RKO (cell line): ENCODE data around the gene SMPD3.
A peak's percentile ranks its signal among the peaks of the same experiment; 100 is the strongest.

Experiments used
- DNase-seq: peaks from one replicate; pipeline ENCODE4 v3.0.0-alpha.2; 2016; ENCODE audit warnings: low spot score

Gene SMPD3

DNA sequence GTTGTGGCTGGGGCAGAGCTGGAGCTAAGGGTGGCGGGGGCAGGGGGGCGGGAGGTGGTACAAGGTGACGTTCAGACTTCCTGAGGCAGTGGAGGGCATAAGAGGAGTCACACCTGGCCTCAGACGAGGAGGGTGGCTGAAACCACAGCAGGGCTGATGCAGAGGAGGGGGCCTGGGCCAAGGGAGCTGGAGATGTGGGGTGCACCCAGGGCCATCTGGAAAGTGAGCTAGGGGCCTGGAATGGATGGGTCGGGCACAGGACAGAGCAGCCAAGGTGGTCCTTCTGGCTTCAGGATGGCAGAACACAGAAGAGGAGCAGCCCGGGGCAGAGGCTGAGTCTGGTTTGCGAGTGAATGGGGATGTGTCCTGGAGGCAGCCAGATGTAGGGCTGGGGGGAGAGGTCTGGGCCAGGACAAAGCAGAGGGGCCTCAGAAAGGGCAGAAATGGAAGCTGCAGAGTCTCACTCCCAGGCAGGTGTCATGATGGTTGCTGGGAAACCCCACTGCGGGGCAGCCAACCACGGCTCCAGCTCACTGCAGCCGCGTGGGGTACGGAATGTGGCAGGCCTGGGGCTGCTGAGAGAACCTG, 79.9 kb downstream of the SMPD3 start:
- no peak for DNase-seq

DNA sequence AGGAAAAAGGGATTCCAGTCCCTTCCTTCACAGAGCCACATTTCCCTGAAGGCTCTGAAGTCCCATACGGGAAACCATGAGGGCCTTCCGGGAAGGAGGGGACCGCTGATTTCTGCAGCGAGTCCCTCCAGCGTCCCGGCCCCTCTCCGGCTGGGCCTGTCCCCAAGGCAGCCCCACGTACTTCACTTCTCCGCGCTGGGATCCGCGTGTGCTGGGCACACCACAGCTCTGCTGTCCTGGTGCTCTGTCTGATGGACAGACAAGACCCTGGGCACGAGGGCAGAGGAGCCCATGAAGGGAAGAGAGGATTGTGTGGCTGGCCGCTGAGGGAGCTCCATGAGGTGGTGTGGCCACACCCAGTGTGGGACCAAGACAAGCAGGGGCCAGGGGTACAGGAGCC, 80.4 kb downstream of the SMPD3 start:
- DNase-seq = no peak

DNA sequence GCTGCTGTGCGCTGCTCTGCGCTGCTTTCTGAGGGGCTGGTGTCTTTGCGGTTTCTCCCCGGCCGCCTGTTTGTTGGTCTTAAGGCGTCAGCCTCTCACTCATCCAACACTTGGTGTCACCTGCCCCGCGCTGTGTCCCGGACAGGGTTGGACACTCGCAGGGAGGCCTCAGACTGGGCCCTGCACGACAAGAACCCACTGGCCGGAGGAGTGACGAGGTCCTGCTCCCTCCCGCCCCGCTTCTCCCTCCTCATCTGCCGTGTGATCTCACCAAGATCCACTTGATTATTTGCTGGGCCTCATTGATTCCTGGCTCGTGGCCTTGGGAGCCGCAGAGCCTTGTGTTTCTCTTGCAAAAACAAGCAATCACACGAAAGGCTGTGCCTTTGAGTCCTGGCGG, 80.9 kb downstream of the SMPD3 start:
- no peak for DNase-seq

DNA sequence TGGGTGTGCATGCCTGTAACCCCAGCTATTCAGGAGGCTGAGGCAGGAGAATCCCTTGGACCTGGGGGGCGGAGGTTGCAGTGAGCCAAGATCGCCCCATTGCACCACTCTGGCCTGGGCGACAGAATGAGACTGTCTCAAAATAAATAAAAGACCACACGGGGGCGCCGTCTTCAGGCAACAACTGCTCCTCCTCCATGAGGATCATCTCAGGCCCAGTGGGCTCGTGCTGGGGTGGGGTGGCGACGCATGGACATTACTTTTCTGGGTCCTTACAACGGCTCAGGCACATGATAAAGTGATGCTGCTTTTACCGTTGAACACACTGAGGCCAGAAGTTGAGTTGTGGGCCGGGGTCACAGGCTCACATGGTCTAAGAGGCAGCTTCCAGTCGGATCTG, 81.3 kb downstream of the SMPD3 start:
- DNase-seq = peak; percentile 37

DNA sequence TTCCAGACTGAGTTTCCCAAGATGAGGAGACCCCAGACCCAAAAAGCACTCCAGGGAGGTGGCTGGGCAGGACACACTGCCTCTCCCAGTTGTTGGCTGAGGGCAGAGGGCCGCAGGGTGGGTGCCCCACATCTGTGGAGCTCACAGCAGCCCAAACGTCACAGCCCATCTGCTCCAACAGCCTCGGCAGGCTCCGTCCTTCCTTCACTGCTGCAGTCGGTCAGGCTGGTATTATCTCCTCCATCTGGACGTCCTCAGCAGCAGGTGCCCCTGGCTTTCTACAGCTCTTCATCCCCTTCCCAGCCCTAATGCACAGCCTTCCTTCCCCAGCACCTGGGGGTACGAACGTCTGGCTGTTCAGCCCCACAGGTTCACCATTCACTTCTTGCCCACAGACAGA, 82.2 kb downstream of the SMPD3 start:
- DNase-seq = no peak

DNA sequence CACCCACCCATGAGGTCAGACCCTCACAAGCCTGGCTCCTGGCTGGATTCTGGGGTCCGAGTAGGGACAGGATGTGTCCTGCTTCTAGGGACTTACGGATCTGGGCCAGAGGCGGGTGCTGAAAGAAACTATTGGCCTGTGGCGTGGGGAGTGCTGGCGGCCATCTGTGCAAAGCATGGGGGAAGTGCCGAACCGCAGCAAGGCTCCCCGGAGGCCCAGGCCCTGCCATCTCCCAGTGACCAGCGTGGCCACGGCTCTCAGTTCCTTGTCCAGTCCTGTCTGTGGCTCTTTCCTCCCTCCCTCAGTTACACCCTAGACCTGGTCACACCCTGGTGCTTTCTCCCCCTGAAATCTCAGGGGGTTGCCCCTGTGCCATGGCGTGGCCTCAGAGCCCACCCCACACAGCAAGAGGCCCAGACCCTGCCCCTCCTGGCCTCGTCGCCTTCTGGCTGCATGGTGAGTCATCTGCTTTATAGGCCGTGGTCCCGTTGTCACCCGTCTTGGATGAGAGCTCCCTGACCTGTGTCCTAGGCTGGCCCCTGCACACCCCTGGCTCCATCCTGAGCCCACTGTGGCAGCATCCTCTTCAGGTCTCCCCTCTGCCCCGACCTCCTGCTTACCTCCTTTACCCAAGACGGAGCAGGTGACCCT, 83.0 kb downstream of the SMPD3 start:
- DNase-seq = no peak

DNA sequence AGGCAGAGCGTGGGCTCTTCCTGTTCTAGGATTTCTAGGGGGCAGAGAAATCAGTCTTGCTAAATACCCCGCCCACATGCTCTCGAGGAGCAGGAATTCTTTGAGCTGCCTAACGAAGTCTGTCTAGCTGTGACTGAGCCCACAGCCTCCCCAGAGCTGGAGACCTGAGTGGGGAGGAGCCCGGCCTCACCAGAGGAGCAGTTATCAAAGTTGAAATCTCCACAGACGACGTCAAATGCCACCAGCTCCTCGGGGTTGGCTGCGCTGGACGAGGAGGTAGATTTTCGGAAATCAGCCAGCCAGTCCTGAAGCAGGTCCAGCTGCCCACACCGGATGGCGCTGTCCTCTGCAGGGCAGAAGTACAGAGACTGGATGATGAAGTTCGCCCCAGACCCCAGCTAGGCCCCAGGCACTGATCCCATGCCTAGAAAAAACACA, 83.7 kb downstream of the SMPD3 start:
- no peak for DNase-seq

DNA sequence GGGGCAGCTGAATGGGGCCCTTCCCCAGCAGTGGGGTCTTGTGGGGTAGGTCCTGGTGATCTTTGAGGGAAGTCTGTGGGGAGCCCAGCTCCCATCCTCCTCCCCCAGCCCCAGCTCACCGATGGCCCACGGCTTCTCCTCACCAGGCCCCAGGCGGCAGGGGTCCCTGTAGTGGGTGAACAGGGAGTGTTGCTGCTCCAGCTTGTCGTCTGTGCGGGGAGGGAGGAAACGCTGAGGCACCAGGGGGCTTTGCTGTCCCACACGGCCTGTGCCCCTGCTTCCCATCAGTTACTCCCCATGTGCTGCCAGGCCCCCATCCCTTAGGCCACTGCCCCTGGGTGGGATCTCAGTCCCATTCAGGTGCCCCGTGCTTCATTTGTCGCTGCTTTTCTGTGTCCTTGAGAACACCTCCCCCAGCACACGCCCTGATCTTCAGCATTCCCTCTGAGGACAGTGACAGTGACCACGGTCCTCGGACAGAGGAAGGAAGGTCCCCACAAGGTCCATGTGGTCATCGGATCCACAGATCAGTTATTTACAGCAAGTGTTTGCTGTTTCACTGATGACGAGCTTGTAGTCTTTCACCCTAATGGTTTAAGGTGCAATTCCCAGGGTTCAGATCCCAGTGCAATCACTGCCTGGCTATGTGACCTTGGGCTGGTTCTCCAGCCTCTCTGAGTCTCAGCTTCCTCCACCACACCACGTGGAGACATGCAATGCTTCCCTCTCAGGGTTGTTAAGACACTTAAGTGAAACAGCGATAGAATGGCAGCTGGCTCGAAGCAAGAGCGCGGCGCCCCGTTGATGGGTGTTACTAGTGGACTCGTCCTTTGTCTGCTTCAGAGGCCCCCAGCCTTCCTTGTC, 84.4 kb downstream of the SMPD3 start:
- DNase-seq = no peak

DNA sequence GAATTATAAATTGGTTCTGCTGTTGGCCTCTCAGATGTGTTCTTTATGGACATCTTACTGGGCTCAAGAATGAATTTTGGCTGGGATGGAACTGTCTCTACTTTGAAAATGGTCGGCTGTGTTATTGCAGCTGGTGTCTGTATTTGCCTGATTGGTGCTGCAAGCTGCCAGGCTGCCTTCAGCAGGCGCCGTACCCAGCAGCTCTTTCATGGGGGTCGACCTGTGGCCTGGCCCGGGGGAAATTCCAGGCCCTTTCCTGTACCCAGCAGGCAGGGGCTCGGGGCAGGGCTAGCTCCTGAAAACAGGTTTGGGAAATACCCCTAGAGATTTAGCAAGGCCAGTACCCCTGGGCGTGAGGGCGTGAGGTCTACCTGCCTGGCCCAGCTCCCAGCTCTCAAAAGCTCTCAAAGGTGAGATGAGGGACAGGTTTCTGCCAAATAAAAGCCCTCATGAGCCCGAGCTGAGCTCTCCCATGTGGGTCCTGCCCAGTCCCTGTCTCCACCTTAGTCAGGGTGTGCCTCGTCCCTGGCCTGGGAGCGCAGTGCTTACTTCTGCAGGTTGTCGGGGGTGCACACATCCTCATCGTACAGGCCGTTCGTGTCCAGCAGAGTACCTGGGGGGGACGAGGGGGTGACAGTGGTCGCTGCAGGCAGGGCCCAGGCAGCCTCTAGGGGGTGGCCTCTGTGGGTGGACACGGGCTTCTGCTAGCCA, 85.2 kb downstream of the SMPD3 start:
- no peak for DNase-seq

DNA sequence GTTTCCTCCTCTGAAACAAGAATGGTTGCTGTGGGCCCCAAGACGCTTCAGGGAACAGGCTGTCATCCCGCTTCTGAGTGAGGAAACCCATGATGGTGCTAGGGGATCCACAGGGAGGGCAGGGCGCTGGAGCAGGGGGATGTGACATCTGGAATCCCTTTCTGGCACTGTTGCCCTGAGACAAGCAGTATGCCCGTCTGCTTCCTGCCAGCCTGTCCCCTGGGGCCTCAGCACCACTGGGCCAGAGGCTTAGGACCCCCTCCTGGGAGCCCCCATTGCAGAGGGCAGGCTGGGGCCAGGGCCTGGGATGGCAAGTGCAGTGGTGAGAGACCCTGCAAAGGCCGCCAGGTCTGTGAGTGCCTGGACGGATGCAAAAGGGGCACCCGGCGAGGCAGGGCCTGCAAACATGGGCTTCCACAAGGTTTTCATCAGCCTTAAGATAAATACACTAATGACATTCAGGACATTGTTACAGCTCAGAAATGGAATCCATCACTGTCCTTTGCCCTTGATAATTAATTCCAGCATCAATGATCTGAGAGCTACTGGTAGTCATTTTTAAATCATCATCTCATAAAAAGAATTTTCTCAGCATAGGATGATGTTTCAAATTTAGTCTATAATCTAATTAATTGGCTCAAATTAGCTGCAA, 85.9 kb downstream of the SMPD3 start:
- no peak for DNase-seq

DNA sequence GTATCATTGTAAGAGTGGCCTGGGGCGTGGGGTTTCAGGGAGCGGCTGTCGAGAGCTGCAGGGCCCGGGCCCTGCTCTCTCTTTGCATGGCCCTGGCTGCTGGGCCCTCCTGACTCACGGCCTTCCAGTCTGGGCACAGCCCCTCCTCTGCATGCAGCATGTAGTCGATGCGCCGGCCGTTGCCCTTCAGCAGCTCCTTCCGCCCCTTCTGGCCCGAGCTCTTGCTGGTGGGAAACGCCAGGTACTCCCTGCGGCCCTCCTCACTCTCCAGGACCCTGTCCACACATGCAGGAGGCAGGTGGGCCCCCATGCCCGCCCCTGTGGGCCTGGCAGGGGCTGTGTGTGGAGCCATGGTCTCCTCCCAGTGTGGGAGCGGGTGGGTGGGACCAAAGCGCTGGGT, 86.8 kb downstream of the SMPD3 start:
- DNase-seq = no peak

DNA sequence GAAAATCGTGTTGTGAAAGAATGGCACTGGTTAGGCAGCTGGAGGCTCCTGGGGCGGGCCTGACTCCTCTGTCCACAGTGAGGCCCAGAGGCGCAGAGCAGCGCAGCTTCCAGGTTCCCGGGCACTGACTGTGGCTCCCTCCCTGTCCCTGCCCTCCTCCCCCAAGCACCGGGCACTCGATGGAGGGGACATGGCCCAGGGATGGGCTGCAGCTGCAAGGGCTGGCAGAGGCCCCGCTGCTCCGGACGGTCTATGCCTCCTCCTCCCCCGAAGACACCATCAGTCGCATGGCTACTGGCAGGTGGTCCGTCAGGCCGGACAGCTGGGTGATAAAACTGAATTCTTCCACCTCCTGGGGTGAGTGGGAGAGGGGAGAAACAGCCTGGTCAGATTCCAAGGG, 87.4 kb downstream of the SMPD3 start:
- DNase-seq = no peak

DNA sequence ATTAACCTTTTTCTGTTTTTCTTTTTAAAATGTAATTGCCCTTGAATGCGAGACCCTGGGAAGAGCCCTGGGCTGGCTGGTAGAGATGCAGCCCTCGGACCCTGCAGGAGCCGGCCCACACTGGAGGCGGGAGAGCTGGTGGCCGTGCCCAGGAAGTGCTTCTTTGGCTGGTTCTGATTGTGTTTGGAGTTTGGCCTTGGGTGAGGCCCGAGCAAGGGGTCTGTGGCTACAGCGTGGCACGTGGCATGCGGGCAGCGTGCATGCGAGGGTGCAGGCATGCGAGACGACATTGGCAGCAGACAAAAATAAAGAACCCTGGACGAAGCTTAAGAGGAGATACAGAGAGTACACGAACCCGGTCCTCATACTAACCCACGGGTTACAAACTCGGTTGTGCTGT, 87.8 kb downstream of the SMPD3 start:
- no peak for DNase-seq

DNA sequence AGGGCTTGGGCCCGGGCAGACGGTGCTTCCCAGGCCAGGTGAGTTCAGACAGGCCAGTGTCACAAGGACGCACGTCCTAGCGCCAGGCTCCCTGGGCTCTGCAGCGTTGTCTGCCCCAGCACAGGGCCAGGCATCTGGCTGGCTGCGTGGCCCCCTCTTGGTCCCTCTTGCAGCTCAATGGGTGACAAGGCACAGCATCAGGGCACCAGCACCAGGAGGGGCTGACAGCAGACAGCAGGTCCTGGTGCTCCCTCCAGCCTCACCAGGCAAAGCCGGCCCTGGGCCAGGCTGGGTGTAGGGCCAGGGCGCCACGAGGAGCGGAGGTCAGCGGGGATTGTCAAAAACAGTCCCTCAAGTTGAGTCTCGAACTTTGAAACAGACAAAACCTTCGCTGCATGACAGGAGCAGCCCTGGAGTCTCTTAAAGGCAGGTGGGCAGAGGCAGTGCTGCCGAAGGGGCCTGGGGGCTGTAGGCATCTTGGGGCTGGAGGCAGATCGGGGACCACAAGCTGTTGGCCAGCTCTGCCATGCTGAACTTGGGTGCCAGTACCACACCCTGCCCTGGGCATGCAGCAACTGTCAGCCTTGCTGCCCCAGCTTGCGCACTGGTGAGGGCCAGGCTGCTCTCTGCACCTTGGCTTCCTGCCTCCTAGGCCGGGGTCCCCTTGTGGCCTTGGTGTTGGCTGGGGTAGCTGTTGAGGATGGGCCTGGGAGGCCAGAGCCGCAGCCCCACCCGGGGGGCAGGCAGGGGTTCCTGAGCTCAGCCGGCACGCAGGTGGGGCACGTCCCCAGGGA, 88.7 kb downstream of the SMPD3 start:
- DNase-seq = no peak

DNA sequence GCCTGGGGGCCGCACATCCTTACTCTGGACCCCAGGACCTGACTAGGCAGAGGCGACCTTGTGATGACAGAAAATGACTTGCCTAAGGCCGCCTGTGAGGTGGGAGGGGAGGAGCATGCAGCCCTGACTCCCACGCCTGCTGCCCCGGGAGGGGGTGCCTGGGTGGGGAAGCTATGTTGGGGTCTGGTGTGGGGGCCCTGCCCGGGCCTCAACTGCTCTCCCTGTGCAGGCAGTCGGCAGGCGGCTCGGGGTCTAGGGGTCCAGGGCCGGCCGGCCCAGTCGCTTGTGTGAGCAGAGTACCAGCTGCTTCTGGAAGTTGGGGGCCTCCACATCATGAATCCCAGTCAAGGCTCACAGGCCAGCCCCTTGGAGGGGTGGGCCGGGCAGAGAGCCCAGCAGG, 89.4 kb downstream of the SMPD3 start:
- DNase-seq = no peak

DNA sequence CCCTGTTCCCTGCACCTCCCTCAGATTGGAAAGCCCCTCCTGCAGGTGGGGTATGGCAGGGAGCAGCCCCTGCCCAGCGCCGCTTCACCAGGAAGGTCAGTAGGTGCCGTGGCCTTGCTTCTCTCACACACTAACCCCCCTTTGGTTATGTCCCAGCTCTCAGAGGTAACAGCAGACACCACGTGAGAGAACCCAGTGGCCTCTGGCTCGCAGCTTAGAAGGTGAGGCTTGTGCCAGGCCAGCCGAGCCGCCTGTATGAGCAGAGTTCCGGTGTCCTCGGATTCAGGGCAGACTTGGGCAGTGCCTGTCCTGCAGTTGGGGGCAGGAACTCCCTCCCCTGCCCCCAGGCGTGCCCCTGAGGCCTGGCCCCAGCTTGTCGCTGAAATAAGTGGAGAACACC, 90.4 kb downstream of the SMPD3 start:
- no peak for DNase-seq

DNA sequence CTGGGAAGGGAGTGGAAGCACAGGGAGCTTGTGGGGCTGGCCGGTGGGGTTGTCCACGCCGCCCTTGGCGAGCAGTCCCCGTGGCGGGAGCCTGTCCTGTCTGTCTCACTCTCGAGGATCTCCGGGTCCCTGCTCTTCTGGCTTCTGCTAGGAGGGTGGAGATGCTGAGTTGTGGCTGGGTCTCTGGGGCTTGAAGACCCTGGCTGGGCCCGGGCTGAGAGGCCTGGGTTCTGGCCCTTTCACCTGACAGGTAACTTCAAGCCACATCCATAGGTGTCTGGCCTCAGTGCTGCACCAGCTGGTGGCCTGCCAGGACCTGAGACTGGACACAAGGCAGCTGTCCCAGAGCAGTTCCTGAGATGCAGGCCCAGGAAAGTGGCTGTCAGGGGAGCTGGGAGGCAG, 90.8 kb downstream of the SMPD3 start:
- DNase-seq = no peak

DNA sequence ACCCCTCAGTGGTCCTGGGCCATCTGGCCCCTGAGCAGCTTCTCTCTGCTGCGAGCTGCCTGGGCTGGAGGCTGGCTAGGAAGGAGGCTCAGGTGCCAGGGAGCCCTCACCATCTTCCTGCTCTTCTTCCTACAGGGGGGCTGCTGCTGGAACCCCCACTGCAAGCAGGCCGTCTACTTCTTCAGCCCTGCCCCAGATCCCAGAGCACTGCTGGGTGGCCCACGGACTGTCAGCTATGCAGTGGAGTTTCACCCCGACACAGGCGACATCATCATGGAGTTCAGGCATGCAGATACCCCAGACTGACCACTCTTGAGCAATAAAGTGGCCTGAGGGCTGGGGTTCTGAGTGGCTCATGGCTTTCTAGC, 91.4 kb downstream of the SMPD3 start:
- no peak for DNase-seq

DNA sequence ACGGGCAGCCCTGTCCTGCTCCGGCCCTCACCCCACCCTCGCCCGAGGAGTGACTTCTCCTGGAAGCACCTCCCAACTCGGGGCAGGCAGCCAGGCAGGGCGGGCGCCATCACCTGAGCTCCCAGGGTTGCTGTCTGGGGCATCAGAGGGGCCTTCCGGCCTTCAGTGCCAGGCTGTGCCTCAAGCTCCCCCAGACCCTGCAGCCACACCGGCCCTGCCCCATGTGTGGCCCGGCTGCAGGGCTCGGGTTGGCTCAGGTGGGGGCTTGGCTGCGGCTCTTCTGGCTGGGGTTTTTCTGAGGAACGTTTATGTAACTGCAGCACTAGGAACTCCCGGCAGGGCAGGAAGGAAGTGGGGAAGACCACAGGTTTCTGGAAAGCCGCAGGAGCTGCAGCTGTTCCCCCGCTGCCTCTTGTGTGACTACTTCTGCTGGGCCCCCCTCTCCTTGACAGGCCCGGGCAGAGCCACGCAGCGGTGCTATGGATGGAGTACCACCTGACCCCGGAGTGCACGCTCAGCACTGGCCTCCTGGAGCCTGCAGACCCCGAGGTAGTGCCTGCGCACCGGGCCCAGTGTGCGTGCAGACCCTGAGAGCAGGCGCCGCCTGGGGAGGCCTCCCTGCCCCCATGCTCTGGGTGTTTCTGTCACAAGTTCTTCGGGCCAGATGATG, 91.9 kb downstream of the SMPD3 start:
- no peak for DNase-seq

DNA sequence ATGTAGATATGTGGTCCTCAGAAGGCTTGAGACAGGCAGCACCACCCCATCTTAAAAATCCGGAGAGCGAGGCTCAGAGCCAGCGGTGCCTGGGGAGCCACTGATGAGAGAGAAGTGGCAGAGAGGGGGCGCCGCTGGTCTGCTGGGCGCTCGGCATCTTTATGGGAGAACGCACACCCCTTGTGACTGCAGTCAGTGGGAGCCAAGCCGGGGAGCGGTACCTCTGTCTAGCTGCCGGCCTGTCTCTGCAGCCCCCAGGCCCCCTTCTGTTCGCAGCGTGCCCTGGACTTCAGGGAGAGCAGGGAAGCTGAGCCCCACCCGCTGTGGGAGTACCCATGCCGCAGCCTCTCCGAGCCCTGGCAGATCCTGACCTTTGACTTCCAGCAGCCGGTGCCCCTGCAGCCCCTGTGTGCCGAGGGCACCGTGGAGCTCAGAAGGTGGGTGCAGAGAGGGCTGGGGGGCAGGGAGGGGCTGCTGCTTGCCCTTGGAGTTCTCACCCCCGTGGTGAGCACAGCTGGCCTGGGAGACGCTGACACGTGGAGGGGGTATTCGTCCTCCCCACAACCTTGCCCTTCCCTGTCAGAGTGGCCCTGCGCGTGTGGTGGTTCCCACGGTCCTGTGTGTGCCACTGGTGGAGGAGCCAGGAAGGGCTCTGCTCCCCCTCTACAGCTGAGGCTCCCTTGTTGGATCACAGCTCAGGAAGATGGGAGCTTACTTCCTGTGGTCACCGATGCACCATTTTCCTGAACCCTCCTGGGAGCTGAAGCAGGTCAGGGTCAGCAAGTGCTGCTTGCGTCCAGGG, 92.7 kb downstream of the SMPD3 start:
- DNase-seq = no peak
